Aorta (tissue), 5 donors: ENCODE results near the gene ZNRF3. TPM values are rescaled to one million over a fixed set of nuclear protein-coding genes. Genes with fewer than 3 reads are reported as not detected.
"Not testable (repeated sequence)": the region's sequence is repeated elsewhere in the genome, so short reads cannot be mapped to it uniquely, and the experiment has no call there.

Source experiments
- ATAC-seq: fragments of 200-7000 bp; cut with Tn5 transposase; one replicate; pipeline ENCODE4 v1.9.1; 2022; ENCODE audit warnings: moderate library complexity; ENCODE audit not compliant: low FRiP score
- DNase-seq, 2 donors: peaks; one replicate each; pipeline ENCODE4 v3.0.0-alpha.2; 2020
- H3K27ac ChIP-seq, 2 donors: one replicate each; pipeline ENCODE4 v1.5.1; 2013; ENCODE audit warnings: low read length in 2 of 2, mild to moderate bottlenecking in 2 of 2, moderate library complexity in 2 of 2, control low read depth in 1 of 2, inconsistent platforms in 1 of 2, low read depth in 1 of 2
- H3K27me3 ChIP-seq, 2 donors: one replicate each; pipeline ENCODE4 v1.6.1; 2013; ENCODE audit warnings: control low read depth in 1 of 2, low read length in 1 of 2, mild to moderate bottlenecking in 1 of 2, moderate library complexity in 1 of 2; ENCODE audit not compliant: insufficient read depth in 2 of 2, control insufficient read depth in 1 of 2
- H3K36me3 ChIP-seq, 2 donors: one replicate each; pipeline ENCODE4 v1.6.1; 2013; ENCODE audit warnings: control low read depth in 1 of 2, low read length in 1 of 2, mild to moderate bottlenecking in 1 of 2; ENCODE audit not compliant: insufficient read depth in 2 of 2, control insufficient read depth in 1 of 2
- H3K4me1 ChIP-seq, 2 donors: one replicate each; pipeline ENCODE4 v1.6.1; 2013; ENCODE audit warnings: low read length in 2 of 2, control low read depth in 1 of 2, mild to moderate bottlenecking in 1 of 2, moderate library complexity in 1 of 2; ENCODE audit not compliant: insufficient read depth in 2 of 2, control insufficient read depth in 1 of 2
- H3K4me3 ChIP-seq, 2 donors: one replicate each; pipeline ENCODE4 v1.5.1; 2013; ENCODE audit warnings: low read length in 2 of 2, control low read depth in 1 of 2, mild to moderate bottlenecking in 1 of 2
- H3K9me3 ChIP-seq: one replicate; pipeline ENCODE4 v1.6.1; 2013; ENCODE audit warnings: mild to moderate bottlenecking, low read length; ENCODE audit not compliant: control insufficient read depth
- WGBS, 2 donors: extraction: QIAGEN DNeasy Blood & Tissue Kit; methylation state at CpG; one replicate each; pipeline ENCODE4 v1.1.7; 2013; 5-methylcytosine and 5-hydroxymethylcytosine counted together
- intact Hi-C, 2 donors: fragments of 100-400 bp; cut with DNase I; formaldehyde crosslinking; loops; one replicate each; pipeline versions ENCODE4 v1.14.2 to v1.15.0; 2022
- polyA plus RNA-seq, 2 donors: library from polyadenylated mRNA; stranded (reverse); fragments of 200-250 nt; gene quantifications; one replicate each; pipeline ENCODE4 v1.2.3, GENCODE V29; 2013
- total RNA-seq, 2 donors: library from RNA; stranded (reverse); fragmentation: NEBNext Ultra II Directional; extraction: Animal tissue kit (Norgen Biotek cat#: 25700); gene quantifications; one replicate each; pipeline ENCODE4 v1.2.1, GENCODE V29; 2021
- donor health status: healthy with polysubstance abuse.
- donor health status: Bipolar disorder and iron deficiency.
- donor health status: DM: no; HTN: no; CAD: no.
- donor health status: DM: no; HTN: no; CAD: no.
- donor health status: DM: yes; HTN: yes; CAD: no.

The ZNRF3 gene
- total and polyA plus RNA-seq, 4 donors: 1.4 to 11.8 (median 5.0) TPM

- no peak overlapping the region for H3K4me3 ChIP-seq
- DNase-seq (no peak), ATAC-seq (no peak)
- no peaks in the 10 kb centered on the region for H3K27me3 ChIP-seq
- intact Hi-C loops: no loop called here
- no peak overlapping the region for H3K27ac ChIP-seq
- H3K36me3 ChIP-seq: no peaks in the 10 kb centered on the region
- no peaks in the 10 kb centered on the region for H3K4me1 ChIP-seq
- H3K9me3 ChIP-seq: no peaks in the 10 kb centered on the region
- 78 to 82% methylated on average over 8 of the region's 8 CpGs for WGBS, 2 donors
These were observed 196.0 kb downstream of the ZNRF3 start for GRCh38 chr22:29079218-29079901.

GRCh38 chr22:29080106-29080975, 197.0 kb downstream of the ZNRF3 start:
- ATAC-seq (peak; percentile 53), DNase-seq (no peak)
- no peak overlapping the region for H3K4me3 ChIP-seq
- H3K27ac ChIP-seq: no peak overlapping the region
- no peaks in the 10 kb centered on the region for H3K27me3 ChIP-seq
- no peaks in the 10 kb centered on the region for H3K9me3 ChIP-seq
- intact Hi-C loops: no loop called here
- no peaks in the 10 kb centered on the region for H3K36me3 ChIP-seq
- WGBS, 2 donors: 79 to 89% methylated on average over 7 of the region's 7 CpGs
- no peaks in the 10 kb centered on the region for H3K4me1 ChIP-seq

DNA sequence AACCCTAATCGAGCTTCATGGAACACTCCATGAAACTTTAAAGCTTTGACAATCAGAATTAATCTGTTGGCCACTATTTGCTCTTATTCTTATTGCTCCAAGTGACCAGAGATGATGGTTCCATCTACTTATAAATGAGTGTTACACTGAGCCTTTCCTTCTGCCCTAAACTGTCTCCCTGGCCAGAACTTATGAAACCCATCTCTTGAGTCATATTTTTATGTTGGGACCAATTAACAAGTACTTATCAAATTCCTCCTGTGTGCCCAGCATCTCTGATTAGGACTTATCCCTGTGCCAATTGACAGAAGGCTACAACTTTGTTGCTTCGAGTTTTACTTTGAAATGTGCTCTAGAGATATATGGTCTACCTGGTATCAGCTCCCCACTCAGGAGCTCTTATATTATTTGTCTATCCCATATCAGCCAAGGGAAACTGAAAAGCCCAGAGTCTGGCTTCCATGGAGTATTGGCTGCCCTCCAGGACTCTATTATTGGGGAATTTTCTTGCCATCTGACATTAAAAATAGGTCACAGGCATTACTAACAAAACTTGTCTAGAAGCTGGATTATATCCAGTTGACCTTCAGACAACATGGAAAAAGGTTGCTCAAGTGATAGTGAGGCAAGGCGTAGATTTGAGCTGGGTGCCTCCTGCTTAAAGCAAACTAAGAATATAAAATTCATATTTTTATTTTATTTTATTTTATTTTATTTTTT, 198.3 kb downstream of the ZNRF3 start:
- Histone ChIP-seq H3K36me3 (no peaks in the 10 kb centered on the region), H3K4me3 (no peak overlapping the region), H3K27me3 (no peaks in the 10 kb centered on the region), H3K4me1 (no peaks in the 10 kb centered on the region), H3K9me3 (no peaks in the 10 kb centered on the region), H3K27ac (no peak overlapping the region)
- intact Hi-C loops: no loop called here
- 10 to 32% methylated on average over 3 of the region's 3 CpGs for WGBS, 2 donors
- ATAC-seq (peak; percentile 58), DNase-seq (no peak)

DNA sequence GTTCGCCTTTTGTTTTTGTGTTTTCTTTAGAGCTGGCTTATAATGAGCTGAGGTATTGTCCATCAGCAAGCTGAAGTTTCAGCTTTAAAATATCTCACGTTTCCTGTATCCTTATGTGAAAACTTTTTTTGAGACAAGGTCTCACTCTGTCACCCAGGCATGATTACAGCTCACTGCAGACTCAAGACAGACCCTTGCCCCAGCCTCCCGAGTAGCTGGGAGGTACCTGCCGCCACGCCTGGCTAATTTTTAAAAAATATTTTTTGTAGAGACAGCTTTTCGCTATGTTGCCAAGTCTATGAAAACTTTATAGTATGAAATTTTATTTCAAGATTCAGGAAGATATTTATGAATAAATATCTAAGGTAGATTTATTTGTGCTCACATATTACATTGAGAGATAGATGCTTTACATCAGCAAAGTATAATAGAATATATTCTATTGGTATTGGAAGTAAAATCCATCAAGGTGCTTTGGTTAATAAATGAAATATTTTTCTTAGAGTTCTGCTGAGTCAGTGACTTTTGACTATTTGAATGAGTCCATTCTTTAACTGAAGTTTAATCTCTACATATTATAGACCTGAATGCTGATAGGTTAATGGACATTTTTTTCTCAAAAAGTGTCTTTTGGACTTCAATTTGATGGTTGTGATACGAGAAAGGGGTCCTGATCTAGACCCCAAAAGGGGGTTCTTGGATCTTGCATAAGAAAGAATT, 199.6 kb downstream of the ZNRF3 start:
- Histone ChIP-seq H3K27ac (no peak overlapping the region), H3K4me1 (no peaks in the 10 kb centered on the region), H3K9me3 (no peaks in the 10 kb centered on the region), H3K4me3 (no peak overlapping the region), H3K27me3 (no peaks in the 10 kb centered on the region), H3K36me3 (no peaks in the 10 kb centered on the region)
- WGBS, 2 donors: 83 to 90% methylated on average over 7 of the region's 7 CpGs
- intact Hi-C loops: no loop called here
- ATAC-seq (no peak), DNase-seq (no peak)

DNA sequence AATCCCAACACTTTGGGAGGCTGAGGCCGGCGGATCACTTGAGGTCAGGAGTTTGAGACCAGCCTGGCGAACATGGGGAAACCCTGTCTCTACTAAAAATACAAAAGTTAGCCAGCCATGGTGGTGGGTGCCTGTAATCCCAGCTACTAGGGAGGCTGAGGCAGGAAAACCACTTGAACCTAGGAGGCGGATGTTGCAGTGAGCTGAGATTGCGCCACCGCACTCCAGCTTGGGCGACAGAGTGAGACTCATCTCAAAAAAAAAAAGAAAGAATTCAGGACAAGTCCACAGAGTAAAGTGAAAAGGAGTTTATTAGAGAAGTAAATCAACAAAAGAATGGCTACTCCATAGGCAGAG, 200.2 kb downstream of the ZNRF3 start:
- ATAC-seq, H3K9me3 ChIP-seq, H3K4me1 ChIP-seq, H3K4me3 ChIP-seq, H3K27ac ChIP-seq, H3K27me3 ChIP-seq, H3K36me3 ChIP-seq, intact Hi-C loops: not testable (repeated sequence)
- peak in 1 of 2 donors; percentile 55 for DNase-seq
- WGBS, 2 donors: 97% methylated on average over 7 of the region's 7 CpGs

DNA sequence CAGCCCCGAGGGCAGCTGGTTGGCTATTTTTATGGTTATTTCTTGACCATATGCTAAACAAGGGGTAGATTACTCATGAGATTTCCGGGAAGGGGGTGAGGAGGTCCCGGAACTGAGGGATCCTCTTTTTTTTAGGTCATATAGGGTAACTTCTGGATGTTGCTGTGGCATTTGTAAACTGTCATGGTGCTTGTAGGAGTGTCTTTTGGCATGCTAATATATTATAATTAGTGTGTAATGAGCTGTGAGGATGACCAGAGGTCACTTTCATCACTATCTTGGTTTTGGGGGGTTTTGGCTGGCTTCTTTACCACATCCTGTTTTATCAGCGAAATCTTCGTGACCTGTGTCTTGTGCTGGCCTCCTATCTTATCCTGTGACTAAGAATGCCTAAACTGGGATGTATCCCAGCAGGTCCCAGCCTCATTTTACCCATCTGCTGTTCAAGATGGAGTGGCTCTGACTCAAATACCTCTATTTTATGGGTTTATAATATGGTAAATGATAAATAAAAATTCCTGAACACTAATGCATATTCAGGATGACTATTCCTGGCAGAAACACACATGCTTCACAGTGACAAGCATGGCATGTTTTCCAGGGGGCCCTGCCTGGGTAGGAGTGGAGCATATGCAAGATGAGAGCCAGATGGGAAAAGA, 200.7 kb downstream of the ZNRF3 start:
- WGBS, 2 donors: 83 to 86% methylated on average over 5 of the region's 5 CpGs
- H3K9me3 ChIP-seq: no peaks in the 10 kb centered on the region
- no peak overlapping the region for H3K27ac ChIP-seq
- intact Hi-C loops: no loop called here
- no peak overlapping the region for H3K4me3 ChIP-seq
- H3K27me3 ChIP-seq: no peaks in the 10 kb centered on the region
- no peaks in the 10 kb centered on the region for H3K36me3 ChIP-seq
- H3K4me1 ChIP-seq: no peaks in the 10 kb centered on the region
- DNase-seq: no peak
- no peak for ATAC-seq

- no peak overlapping the region for H3K27ac ChIP-seq
- no peak overlapping the region for H3K4me3 ChIP-seq
- H3K4me1 ChIP-seq: no peaks in the 10 kb centered on the region
- ATAC-seq (no peak), DNase-seq (no peak)
- intact Hi-C loops: no loop called here
- WGBS, 2 donors: 97 to 98% methylated on average over 2 of the region's 2 CpGs
- no peaks in the 10 kb centered on the region for H3K36me3 ChIP-seq
- H3K27me3 ChIP-seq: no peaks in the 10 kb centered on the region
- H3K9me3 ChIP-seq: no peaks in the 10 kb centered on the region
These were observed 203.6 kb downstream of the ZNRF3 start for GRCh38 chr22:29087012-29087411.

GRCh38 chr22:29088809-29089208, 205.4 kb downstream of the ZNRF3 start:
- intact Hi-C loops: no loop called here
- H3K4me3 ChIP-seq: no peak overlapping the region

More at GRCh38 chr22:29088809-29089208, 205.4 kb downstream of the ZNRF3 start:
- DNase-seq (no peak), ATAC-seq (no peak)
- Histone ChIP-seq H3K27ac (no peak overlapping the region), H3K27me3 (no peaks in the 10 kb centered on the region), H3K4me1 (no peaks in the 10 kb centered on the region), H3K36me3 (no peaks in the 10 kb centered on the region), H3K9me3 (no peaks in the 10 kb centered on the region)
- 95 to 97% methylated on average over 3 of the region's 3 CpGs for WGBS, 2 donors
